A673 (cell line): ENCODE data around the gene GAL3ST2. TPM values are rescaled to one million over a fixed set of nuclear protein-coding genes. Genes with fewer than 3 reads are reported as not detected.

Experiments used
- BruUV-seq: library from RNA; stranded (reverse); fragments of 400-500 nt; replicated peaks from 2 replicates; lab custom pipeline; 2021; lab: Mats Ljungman, UMichigan
- CTCF ChIA-PET: fragments of 300-600 bp; sonication (Branson Sonifier 250); formaldehyde crosslinking; loops from one replicate; lab custom pipeline; 2022; ENCODE audit warnings: antibody characterized with exemption; lab: Charles Lee
- POLR2A ChIA-PET: fragments of 300-600 bp; sonication (Branson Sonifier 250); formaldehyde crosslinking; loops from one replicate; lab custom pipeline; 2022; ENCODE audit warnings: antibody characterized with exemption; ENCODE audit not compliant: low non-redundant PET; lab: Charles Lee
- DNase-seq: peaks from one replicate; pipeline ENCODE4 v3.0.0-alpha.2; 2015; ENCODE audit warnings: low spot score
- H3K27ac ChIP-seq: fragments of 200-600 bp; sonication (generic); 2 replicates; pipeline ENCODE4 v1.5.1; 2016; ENCODE audit warnings: mixed run types, low read depth, mild to moderate bottlenecking, mixed read lengths, antibody characterized with exemption, low read length; ENCODE audit not compliant: poor library complexity, severe bottlenecking
- H3K27me3 ChIP-seq: fragments of 200-600 bp; sonication (generic); replicated peaks from 2 replicates; pipeline ENCODE4 v1.6.1; 2017; ENCODE audit warnings: mixed run types, low read depth, mild to moderate bottlenecking, mixed read lengths, antibody characterized with exemption, low read length; ENCODE audit not compliant: insufficient read depth, poor library complexity
- H3K36me3 ChIP-seq: fragments of 200-600 bp; sonication (generic); 2 replicates; pipeline ENCODE4 v1.6.1; 2016; ENCODE audit warnings: mixed run types, mild to moderate bottlenecking, mixed read lengths, antibody characterized with exemption, low read length; ENCODE audit not compliant: insufficient read depth, poor library complexity, severe bottlenecking
- H3K4me1 ChIP-seq: fragments of 200-600 bp; sonication (generic); 2 replicates; pipeline ENCODE4 v1.6.1; 2017; ENCODE audit warnings: mixed run types, mild to moderate bottlenecking, mixed read lengths, antibody characterized with exemption, low read length; ENCODE audit not compliant: insufficient read depth, poor library complexity, severe bottlenecking
- H3K4me3 ChIP-seq: fragments of 200-600 bp; sonication (generic); 2 replicates; pipeline ENCODE4 v1.5.1; 2016; ENCODE audit warnings: low read depth, mixed run types, mild to moderate bottlenecking, mixed read lengths, low read length; ENCODE audit not compliant: poor library complexity, severe bottlenecking
- H3K9me3 ChIP-seq: fragments of 200-600 bp; sonication (generic); 2 replicates; pipeline ENCODE4 v1.6.1; 2016; ENCODE audit warnings: mixed run types, low read depth, mild to moderate bottlenecking, mixed read lengths, antibody characterized with exemption, low read length; ENCODE audit not compliant: poor library complexity, severe bottlenecking
- CTCF ChIP-seq: fragments of 300-800, 200-600 bp; sonication (generic); conservative IDR thresholded peaks from 2 replicates; pipeline ENCODE4 v1.5.1; 2017; ENCODE audit warnings: low read depth, mild to moderate bottlenecking, antibody characterized with exemption, low read length, moderate library complexity, mixed read lengths
- EZH2 ChIP-seq: fragments of 200-600 bp; sonication (generic); IDR thresholded peaks from 2 replicates; pipeline ENCODE4 v1.6.1; 2017; ENCODE audit warnings: borderline replicate concordance, low read depth, mild to moderate bottlenecking, mixed read lengths, antibody characterized with exemption, low read length; ENCODE audit not compliant: poor library complexity, severe bottlenecking
- intact Hi-C: fragments of 100-400 bp; cut with micrococcal nuclease; formaldehyde crosslinking; loops from one replicate; pipeline ENCODE4 v1.10.0; 2022; ENCODE audit not compliant: unreplicated experiment
- total RNA-seq: library from RNA; stranded (reverse); gene quantifications from 2 replicates; pipeline ENCODE4 v1.2.3, GENCODE V29; 2021

The GAL3ST2 gene
- total RNA-seq, 1 experiment from 2014 or later, result 5.0 TPM

GRCh38 chr2:241842620-241843211 lies 66.1 kb downstream of the GAL3ST2 start:
- no peaks in the 10 kb centered on the region for H3K36me3 ChIP-seq
- H3K9me3 ChIP-seq, result no peaks in the 10 kb centered on the region
- peaks cover 14% of the 10 kb centered on the region for H3K4me1 ChIP-seq
- POLR2A ChIA-PET, result no interaction called here
- BruUV-seq, result no TSS peak
- no peak for DNase-seq
- H3K4me3 ChIP-seq, result no peak overlapping the region
- no peak overlapping the region for H3K27ac ChIP-seq
- TF ChIP-seq CTCF, result no peak
- no peak for TF ChIP-seq EZH2
- CTCF ChIA-PET, result no interaction called here
- intact Hi-C loops, result no loop called here
- no peaks in the 10 kb centered on the region for H3K27me3 ChIP-seq

GRCh38 chr2:241843321-241844065 lies 66.9 kb downstream of the GAL3ST2 start:
- Histone ChIP-seq H3K9me3 (no peaks in the 10 kb centered on the region), H3K27me3 (no peaks in the 10 kb centered on the region), H3K36me3 (no peaks in the 10 kb centered on the region), H3K4me3 (peak overlapping the region; percentile 48), H3K27ac (no peak overlapping the region), H3K4me1 (peaks cover 14% of the 10 kb centered on the region)
- TF ChIP-seq EZH2 (no peak), CTCF (no peak)
- DNase-seq, result no peak
- ChIA-PET POLR2A (interaction anchor here (0.6 kb wide), 1 partner anchor 9 kb away, joined by 3 read pairs; no protein-coding TSS in a partner anchor), CTCF (interaction anchor here (0.7 kb wide), 1 partner anchor 16 kb away, joined by 6 read pairs; no protein-coding TSS in a partner anchor)
- no TSS peak for BruUV-seq
- intact Hi-C loops, result no loop called here

GRCh38 chr2:241844066-241844728 lies 67.6 kb downstream of the GAL3ST2 start:
- H3K36me3 ChIP-seq, result no peaks in the 10 kb centered on the region
- peaks cover 14% of the 10 kb centered on the region for H3K4me1 ChIP-seq
- H3K9me3 ChIP-seq, result no peaks in the 10 kb centered on the region
- intact Hi-C loops, result no loop called here
- ChIA-PET POLR2A (interaction anchor here (0.6 kb wide), 1 partner anchor 10 kb away, joined by 3 read pairs; no protein-coding TSS in a partner anchor), CTCF (interaction anchor here (0.7 kb wide), 1 partner anchor 16 kb away, joined by 6 read pairs; no protein-coding TSS in a partner anchor)
- no TSS peak for BruUV-seq
- no peaks in the 10 kb centered on the region for H3K27me3 ChIP-seq
- peak overlapping the region; percentile 48 for H3K4me3 ChIP-seq
- TF ChIP-seq CTCF (no peak), EZH2 (no peak)
- H3K27ac ChIP-seq, result peak overlapping the region; percentile 86
- DNase-seq, result peak; percentile 75
